Fibroblast of lung (primary cell): Measurements from ENCODE around the gene UST. TPM values are rescaled to one million over a fixed set of nuclear protein-coding genes. Genes with fewer than 3 reads are reported as not detected.

Experiments
- DNase-seq, 2 donors: peaks; one replicate each; pipeline versions ENCODE4 v3.0.0 to v3.0.0-alpha.2; 2010; ENCODE audit warnings: low read depth in 2 of 2
- H2AFZ ChIP-seq: 2 replicates; pipeline ENCODE4 v1.5.1; 2012; ENCODE audit warnings: low read length, control low read depth, inconsistent platforms
- H3K27ac ChIP-seq: 2 replicates; pipeline ENCODE4 v1.5.1; 2011; ENCODE audit warnings: low read length, control low read depth; ENCODE audit not compliant: insufficient read depth
- H3K27me3 ChIP-seq: 2 replicates; pipeline ENCODE4 v1.5.1; 2011; ENCODE audit warnings: mild to moderate bottlenecking, low read length; ENCODE audit not compliant: control insufficient read depth, insufficient read depth
- H3K36me3 ChIP-seq: 2 replicates; pipeline ENCODE4 v1.5.1; 2011; ENCODE audit warnings: low read length; ENCODE audit not compliant: control insufficient read depth, insufficient read depth
- H3K4me1 ChIP-seq: 2 replicates; pipeline ENCODE4 v1.5.1; 2011; ENCODE audit warnings: low read length; ENCODE audit not compliant: control insufficient read depth, insufficient read depth; ENCODE audit errors: extremely low read depth
- H3K4me2 ChIP-seq: 2 replicates; pipeline ENCODE4 v1.5.1; 2011; ENCODE audit warnings: low read length, control low read depth; ENCODE audit not compliant: insufficient read depth; ENCODE audit errors: extremely low read depth
- H3K4me3 ChIP-seq, 4 experiments: fragments of 200-600 bp in 1 of 4; sonication (generic) in 1 of 4; replicated peaks in 1 of 4; 2 replicates each; pipeline ENCODE4 v1.5.1; 2011 to 2016; ENCODE audit warnings: low read length in 4 of 4, low read depth in 3 of 4, mild to moderate bottlenecking in 3 of 4, control low read depth in 2 of 4, inconsistent platforms in 1 of 4, mixed read lengths in 1 of 4; ENCODE audit not compliant: insufficient read depth in 1 of 4; ENCODE audit errors: control extremely low read depth in 1 of 4
- H3K79me2 ChIP-seq: 2 replicates; pipeline ENCODE4 v1.5.1; 2012; ENCODE audit warnings: mild to moderate bottlenecking, low read length, inconsistent platforms; ENCODE audit not compliant: control insufficient read depth, insufficient read depth
- H3K9ac ChIP-seq: 2 replicates; pipeline ENCODE4 v1.5.1; 2011; ENCODE audit warnings: mild to moderate bottlenecking, low read length, control low read depth; ENCODE audit not compliant: insufficient read depth
- H3K9me3 ChIP-seq: 2 replicates; pipeline ENCODE4 v1.5.1; 2012; ENCODE audit warnings: low read depth, low read length; ENCODE audit not compliant: control insufficient read depth, insufficient read depth
- H4K20me1 ChIP-seq: 2 replicates; pipeline ENCODE4 v1.5.1; 2011; ENCODE audit warnings: low read length; ENCODE audit not compliant: control insufficient read depth, insufficient read depth; ENCODE audit errors: extremely low read depth
- EZH2 ChIP-seq: IDR thresholded peaks from 2 replicates; pipeline ENCODE4 v1.5.1; 2012; ENCODE audit warnings: low read length, control low read depth, mild to moderate bottlenecking; ENCODE audit errors: missing control alignments
- polyA plus RNA-seq, 2 donors: library from polyadenylated mRNA; depleted of rRNA in 1 of 2; stranded (reverse) in 1 of 2; unstranded in 1 of 2; fragments of >200 nt; gene quantifications; 2 replicates each; pipeline ENCODE4 v1.2.1, GENCODE V29; 2011 to 2012; ENCODE audit warnings: missing spikeins in 1 of 2
- total RNA-seq: library from RNA; depleted of rRNA; stranded (reverse); fragments of >200 nt; gene quantifications from 2 replicates; pipeline ENCODE4 v1.2.1, GENCODE V29; 2014
- TF ChIP-seq, protein P1 (sequence below), 2 donors: IDR thresholded peaks in 1 of 2; conservative IDR thresholded peaks in 1 of 2; 1 replicate in 1 of 2; 2 replicates in 1 of 2; pipeline ENCODE4 v1.5.1; 2011 to 2012; ENCODE audit warnings: low read length in 2 of 2, control low read depth in 1 of 2, inconsistent platforms in 1 of 2, low read depth in 1 of 2, mild to moderate bottlenecking in 1 of 2

Gene UST
- total and polyA plus RNA-seq, 2 donors (not counting 1 experiment from before 2014, with no cell fraction given), result 6.8 to 19.5 TPM

- no peaks in the 10 kb centered on the region for H3K27me3 ChIP-seq
- no peak for TF ChIP-seq EZH2
- TF ChIP-seq, protein P1, sequence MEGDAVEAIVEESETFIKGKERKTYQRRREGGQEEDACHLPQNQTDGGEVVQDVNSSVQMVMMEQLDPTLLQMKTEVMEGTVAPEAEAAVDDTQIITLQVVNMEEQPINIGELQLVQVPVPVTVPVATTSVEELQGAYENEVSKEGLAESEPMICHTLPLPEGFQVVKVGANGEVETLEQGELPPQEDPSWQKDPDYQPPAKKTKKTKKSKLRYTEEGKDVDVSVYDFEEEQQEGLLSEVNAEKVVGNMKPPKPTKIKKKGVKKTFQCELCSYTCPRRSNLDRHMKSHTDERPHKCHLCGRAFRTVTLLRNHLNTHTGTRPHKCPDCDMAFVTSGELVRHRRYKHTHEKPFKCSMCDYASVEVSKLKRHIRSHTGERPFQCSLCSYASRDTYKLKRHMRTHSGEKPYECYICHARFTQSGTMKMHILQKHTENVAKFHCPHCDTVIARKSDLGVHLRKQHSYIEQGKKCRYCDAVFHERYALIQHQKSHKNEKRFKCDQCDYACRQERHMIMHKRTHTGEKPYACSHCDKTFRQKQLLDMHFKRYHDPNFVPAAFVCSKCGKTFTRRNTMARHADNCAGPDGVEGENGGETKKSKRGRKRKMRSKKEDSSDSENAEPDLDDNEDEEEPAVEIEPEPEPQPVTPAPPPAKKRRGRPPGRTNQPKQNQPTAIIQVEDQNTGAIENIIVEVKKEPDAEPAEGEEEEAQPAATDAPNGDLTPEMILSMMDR (conservative IDR thresholded peaks at IDR 0.05 in 1 of 2, IDR thresholded peaks at IDR 0.05 in 1 of 2; ENCODE audit: low read depth in 1 of 2, low read length in 2 of 2), result no peak
- peak; percentile 41 to 71 for DNase-seq
- H3K4me1 ChIP-seq, result peaks cover 6% of the 10 kb centered on the region
- peak overlapping the region; percentile 23 for H3K4me2 ChIP-seq
- no peak overlapping the region for H3K9ac ChIP-seq
- H2AFZ ChIP-seq, result no peak overlapping the region
- no peaks in the 10 kb centered on the region for H3K36me3 ChIP-seq
- no peaks in the 10 kb centered on the region for H3K79me2 ChIP-seq
- H3K9me3 ChIP-seq, result no peaks in the 10 kb centered on the region
- H4K20me1 ChIP-seq, result no peaks in the 10 kb centered on the region
- H3K27ac ChIP-seq, result no peak overlapping the region
- no peak overlapping the region for H3K4me3 ChIP-seq
These were observed 189.0 kb downstream of the UST start for GRCh38 chr6:148935705-148936435.

- Histone ChIP-seq H3K27ac (no peak overlapping the region), H3K4me3 (no peak overlapping the region), H4K20me1 (no peaks in the 10 kb centered on the region), H3K79me2 (no peaks in the 10 kb centered on the region), H3K36me3 (no peaks in the 10 kb centered on the region), H3K4me2 (no peak overlapping the region), H2AFZ (no peak overlapping the region), H3K9me3 (no peaks in the 10 kb centered on the region), H3K27me3 (no peaks in the 10 kb centered on the region), H3K9ac (no peak overlapping the region), H3K4me1 (no peaks in the 10 kb centered on the region)
- TF ChIP-seq EZH2, result no peak
- DNase-seq, result peak in 1 of 2 donors; percentile 82
These were observed 196.6 kb downstream of the UST start for GRCh38 chr6:148943451-148943850.

DNA sequence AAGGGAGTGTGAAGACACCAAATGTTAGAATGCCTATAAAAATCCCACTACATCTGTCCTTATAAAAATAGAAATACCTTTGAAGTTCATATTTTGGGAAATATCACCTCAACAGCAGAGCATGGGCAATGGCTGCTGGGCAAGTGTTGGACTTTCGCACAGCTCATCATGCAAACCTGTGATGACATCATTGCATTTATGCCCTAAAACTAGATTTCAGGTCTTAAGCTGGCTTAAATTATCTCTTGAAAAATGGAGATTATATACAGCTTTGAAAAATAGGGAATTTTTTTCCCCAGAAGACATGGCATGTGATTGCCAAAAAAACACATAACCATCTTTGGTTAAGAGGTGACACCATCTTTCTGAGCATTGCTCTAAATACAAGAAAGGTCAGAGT lies 197.8 kb downstream of the UST start:
- Histone ChIP-seq H4K20me1 (no peaks in the 10 kb centered on the region), H3K4me1 (no peaks in the 10 kb centered on the region), H3K9ac (no peak overlapping the region), H3K27ac (no peak overlapping the region), H3K36me3 (no peaks in the 10 kb centered on the region), H2AFZ (no peak overlapping the region), H3K27me3 (no peaks in the 10 kb centered on the region), H3K9me3 (no peaks in the 10 kb centered on the region), H3K79me2 (no peaks in the 10 kb centered on the region), H3K4me3 (no peak overlapping the region), H3K4me2 (no peak overlapping the region)
- DNase-seq, result no peak
- TF ChIP-seq, protein P1 (conservative IDR thresholded peaks at IDR 0.05 in 1 of 2, IDR thresholded peaks at IDR 0.05 in 1 of 2; ENCODE audit: low read depth in 1 of 2, low read length in 2 of 2), result no peak
- no peak for TF ChIP-seq EZH2
